Measurements from ENCODE around the gene IL2RA.

Gene IL2RA

GRCh38 chr10:6091630-6092029 is 29.5 kb upstream of the IL2RA start:
- H3K36me3 Mint-ChIP-seq (ENCODE audit: low read depth): peaks cover 25% of the 10 kb centered on the region
- H3K4me1 Mint-ChIP-seq (ENCODE audit: low read depth): peaks cover 76% of the 10 kb centered on the region
- H3K27me3 Mint-ChIP-seq: no peaks in the 10 kb centered on the region
- intact Hi-C loops (cut with micrococcal nuclease): no loop called here
- no peak overlapping the region for H3K27ac Mint-ChIP-seq
- H3K9me3 Mint-ChIP-seq: no peaks in the 10 kb centered on the region
- no peak overlapping the region for H3K4me3 Mint-ChIP-seq

GRCh38 chr10:6089334-6090219 is 27.4 kb upstream of the IL2RA start:
- Mint-ChIP-seq H3K4me1 (ENCODE audit: low read depth) (peaks cover 69% of the 10 kb centered on the region), H3K27ac (peak overlapping the region; percentile 90), H3K27me3 (no peaks in the 10 kb centered on the region), H3K36me3 (ENCODE audit: low read depth) (peaks cover 17% of the 10 kb centered on the region), H3K4me3 (peak overlapping the region; percentile 93), H3K9me3 (no peaks in the 10 kb centered on the region)
- intact Hi-C loops (cut with micrococcal nuclease): loop anchor here (2.0 to 5.0 kb wide), 3 partner anchors 75 to 311 kb away; no protein-coding TSS in a partner anchor

DNA sequence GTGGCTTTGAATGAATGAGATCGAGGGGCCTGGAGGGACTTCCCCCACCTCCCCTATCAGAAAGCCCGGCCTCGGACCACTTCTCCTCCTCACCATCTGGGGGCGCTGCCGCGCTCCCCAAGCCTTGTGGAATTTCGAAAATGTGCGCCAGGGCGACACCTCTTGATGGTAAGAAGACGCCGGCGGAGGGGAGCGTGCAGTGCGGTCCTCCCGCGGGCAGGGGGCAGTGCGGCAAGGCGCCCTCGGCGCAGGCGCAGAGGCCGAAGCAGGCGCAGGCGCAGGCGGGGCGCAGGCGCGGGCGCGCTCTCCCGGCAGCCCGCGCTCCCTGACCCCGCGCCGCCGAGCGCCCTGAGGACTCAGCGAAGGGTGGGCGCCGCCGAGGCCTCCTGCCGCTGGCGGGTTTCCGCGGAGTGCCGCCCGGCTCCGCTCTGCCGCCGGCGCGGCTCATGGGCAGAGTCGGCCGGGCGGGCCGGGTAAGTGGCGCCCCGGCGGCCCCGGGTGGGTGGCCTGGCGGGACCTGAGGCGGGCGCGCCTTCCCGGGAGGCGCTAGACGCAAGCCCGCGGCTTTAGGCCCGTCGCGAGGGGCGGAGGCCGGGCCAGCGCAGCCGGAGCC is 26.7 kb upstream of the IL2RA start, which contains the start of gene RBM17:
TSS of gene RBM17 (plus strand) at position 314 of the 613 bp plus-strand sequence. CDS start 8,032 bp downstream, outside the sequence.
- intact Hi-C loops (cut with micrococcal nuclease): loop anchor here (2.0 to 5.0 kb wide), 3 partner anchors 74 to 312 kb away; no protein-coding TSS in a partner anchor
- peaks cover 10% of the 10 kb centered on the region for H3K36me3 Mint-ChIP-seq (ENCODE audit: low read depth)
- no peaks in the 10 kb centered on the region for H3K27me3 Mint-ChIP-seq
- peak within 1 kb of the TSS; percentile 90 for H3K27ac Mint-ChIP-seq
- H3K4me1 Mint-ChIP-seq (ENCODE audit: low read depth): peaks cover 62% of the 10 kb centered on the region
- H3K4me3 Mint-ChIP-seq: peak within 1 kb of the TSS; percentile 93
- no peaks in the 10 kb centered on the region for H3K9me3 Mint-ChIP-seq

DNA sequence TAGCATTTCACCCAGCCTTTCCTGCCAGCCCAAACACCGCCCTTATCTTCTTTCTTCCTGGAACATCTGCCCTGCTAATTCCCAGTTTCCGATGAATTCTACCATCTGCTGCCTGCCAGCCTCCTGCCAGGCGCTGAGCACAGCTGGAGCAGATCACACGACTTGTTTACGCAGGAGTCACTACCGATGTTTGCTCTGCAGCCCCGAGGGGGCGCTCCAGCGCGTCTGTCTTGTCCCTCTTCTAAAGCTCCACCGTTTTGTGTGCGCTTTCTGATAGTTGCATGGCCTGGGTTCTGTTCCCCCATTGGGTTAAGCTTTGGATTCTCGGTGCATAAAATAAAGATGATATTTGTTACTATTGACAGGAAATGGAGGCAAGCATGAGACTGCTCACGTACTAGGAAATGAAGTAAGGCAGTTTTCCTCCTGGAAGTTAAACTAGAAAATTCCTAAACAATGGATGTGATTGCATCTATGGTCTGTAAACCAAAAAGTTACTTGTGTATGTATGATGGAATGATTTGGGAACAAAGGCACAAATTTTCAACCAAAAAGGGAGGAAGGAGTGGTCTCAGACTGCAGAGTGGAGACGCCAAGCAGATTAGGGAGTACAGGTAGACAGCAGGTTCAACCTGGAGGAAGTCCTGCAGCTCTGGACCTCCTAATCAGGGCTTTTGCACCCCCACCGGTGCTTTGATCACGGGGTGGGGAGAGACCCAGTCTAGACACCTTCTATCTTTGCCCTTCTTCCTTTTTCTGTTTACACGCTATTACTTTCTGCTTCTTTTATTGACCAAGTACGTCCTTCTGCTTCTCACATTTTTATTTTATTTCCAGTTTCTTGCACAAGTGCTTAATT is 24.4 kb upstream of the IL2RA start:
- Mint-ChIP-seq H3K36me3 (ENCODE audit: low read depth) (peaks cover 10% of the 10 kb centered on the region), H3K27ac (peak overlapping the region; percentile 56), H3K4me1 (ENCODE audit: low read depth) (peaks cover 43% of the 10 kb centered on the region), H3K27me3 (peaks cover 10% of the 10 kb centered on the region), H3K4me3 (peak overlapping the region; percentile 14), H3K9me3 (no peaks in the 10 kb centered on the region)
- intact Hi-C loops (cut with micrococcal nuclease): loop anchor here (5.0 kb wide), 1 partner anchor 139 kb away; no protein-coding TSS in a partner anchor

GRCh38 chr10:6083523-6084475 is 21.6 kb upstream of the IL2RA start:
- peaks cover 19% of the 10 kb centered on the region for H3K4me1 Mint-ChIP-seq (ENCODE audit: low read depth)
- no peaks in the 10 kb centered on the region for H3K9me3 Mint-ChIP-seq
- H3K4me3 Mint-ChIP-seq: no peak overlapping the region
- H3K27ac Mint-ChIP-seq: no peak overlapping the region
- peaks cover 11% of the 10 kb centered on the region for H3K27me3 Mint-ChIP-seq
- no peaks in the 10 kb centered on the region for H3K36me3 Mint-ChIP-seq (ENCODE audit: low read depth)
- intact Hi-C loops (cut with micrococcal nuclease): no loop called here

DNA sequence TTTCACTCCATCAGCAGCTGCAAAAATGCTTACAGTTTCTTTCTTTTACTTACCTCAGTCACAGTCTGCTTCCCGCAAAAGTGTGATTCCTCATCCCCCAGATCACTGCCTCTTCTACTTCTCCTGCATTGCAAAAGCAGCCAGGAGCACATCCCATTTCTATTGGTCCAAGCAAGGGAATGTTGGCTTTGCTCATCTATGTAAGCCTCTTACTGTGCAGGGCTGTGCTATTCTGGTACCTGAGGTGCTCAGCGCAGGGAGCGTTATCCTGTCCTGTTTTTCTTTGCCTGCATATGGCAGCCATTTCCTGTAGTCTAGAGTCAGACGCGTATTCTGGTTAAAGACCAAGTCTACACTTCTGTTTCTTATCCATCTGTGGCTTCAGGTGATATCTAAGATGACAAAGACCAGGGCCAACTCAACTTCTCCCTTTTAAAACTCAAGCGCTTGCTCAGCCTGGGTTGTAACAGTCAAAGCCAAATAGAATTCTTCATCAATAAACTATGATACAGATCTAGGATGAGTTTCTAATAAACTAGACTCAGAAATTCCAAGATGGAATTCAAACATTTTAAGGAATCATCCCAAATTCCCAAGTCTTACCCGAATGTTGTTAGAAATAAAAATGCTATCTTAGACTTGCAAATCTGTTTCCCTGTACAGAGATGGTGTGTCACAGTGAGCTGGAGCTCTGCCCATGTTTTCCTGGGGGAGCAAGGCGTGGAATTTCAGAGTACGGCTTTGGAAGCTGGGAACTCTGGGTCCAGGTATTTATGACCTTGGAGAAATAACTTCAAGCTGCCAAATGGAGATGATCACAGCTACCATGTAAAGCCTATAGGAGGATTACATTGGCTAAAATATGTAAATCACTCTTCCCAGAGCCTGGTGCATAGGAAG is 20.6 kb upstream of the IL2RA start:
- Mint-ChIP-seq H3K27me3 (peaks cover 11% of the 10 kb centered on the region), H3K9me3 (no peaks in the 10 kb centered on the region), H3K4me1 (ENCODE audit: low read depth) (peaks cover 12% of the 10 kb centered on the region), H3K36me3 (ENCODE audit: low read depth) (no peaks in the 10 kb centered on the region), H3K4me3 (no peak overlapping the region), H3K27ac (no peak overlapping the region)
- intact Hi-C loops (cut with micrococcal nuclease): no loop called here

DNA sequence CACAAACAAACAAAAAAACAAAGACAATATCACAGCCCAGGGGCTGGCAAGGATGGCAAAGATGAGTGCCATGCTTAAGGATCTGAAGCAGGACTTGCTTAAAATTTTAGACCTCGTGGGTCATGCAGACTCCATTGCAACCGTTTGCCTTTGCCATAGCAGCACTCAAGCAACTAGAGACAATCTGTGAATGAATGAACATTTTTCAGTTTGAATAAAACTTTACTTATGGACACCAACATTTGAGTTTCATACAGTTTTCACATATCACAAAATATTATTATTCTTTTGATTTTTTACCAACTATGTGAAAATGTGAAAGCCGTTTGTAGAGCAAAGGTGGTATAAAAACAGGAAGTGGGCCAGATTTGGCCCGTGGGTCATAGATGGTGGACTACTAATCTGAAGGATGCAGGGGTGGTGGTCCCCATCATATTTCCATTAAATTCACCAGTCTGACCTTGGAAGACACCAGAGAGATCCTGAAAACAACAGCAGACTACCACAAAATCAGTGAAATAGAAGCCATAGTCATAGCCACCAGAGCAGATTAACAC is 18.3 kb upstream of the IL2RA start:
- H3K4me3 Mint-ChIP-seq: no peak overlapping the region
- H3K9me3 Mint-ChIP-seq: no peaks in the 10 kb centered on the region
- intact Hi-C loops (cut with micrococcal nuclease): no loop called here
- no peaks in the 10 kb centered on the region for H3K4me1 Mint-ChIP-seq (ENCODE audit: low read depth)
- H3K27ac Mint-ChIP-seq: no peak overlapping the region
- peaks cover 13% of the 10 kb centered on the region for H3K27me3 Mint-ChIP-seq
- H3K36me3 Mint-ChIP-seq (ENCODE audit: low read depth): no peaks in the 10 kb centered on the region

DNA sequence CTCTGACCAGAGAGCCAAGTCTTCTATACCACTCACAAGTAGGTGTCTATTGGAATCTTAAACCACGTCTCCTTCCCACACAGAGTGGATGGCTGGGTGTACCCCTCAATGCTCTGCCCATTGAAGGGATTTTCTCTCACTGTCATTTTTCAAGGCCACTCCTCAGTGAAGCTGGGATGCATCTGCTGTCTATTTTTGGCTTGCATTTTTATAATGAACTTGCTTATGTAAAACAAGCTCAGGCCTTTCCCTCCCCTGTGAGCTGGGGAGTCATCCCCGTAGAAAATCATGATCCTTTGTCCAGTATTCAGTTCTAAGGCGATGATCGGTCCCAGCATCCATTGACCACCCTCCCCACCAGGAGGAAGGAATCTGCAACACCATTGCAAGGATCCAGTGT is 16.9 kb upstream of the IL2RA start:
- Mint-ChIP-seq H3K27me3 (peaks cover 19% of the 10 kb centered on the region), H3K27ac (no peak overlapping the region), H3K9me3 (no peaks in the 10 kb centered on the region), H3K36me3 (ENCODE audit: low read depth) (no peaks in the 10 kb centered on the region), H3K4me3 (no peak overlapping the region), H3K4me1 (ENCODE audit: low read depth) (peaks cover 10% of the 10 kb centered on the region)
- intact Hi-C loops (cut with micrococcal nuclease): no loop called here

GRCh38 chr10:6077071-6077675 is 15.0 kb upstream of the IL2RA start:
- Mint-ChIP-seq H3K9me3 (no peaks in the 10 kb centered on the region), H3K4me3 (no peak overlapping the region), H3K4me1 (ENCODE audit: low read depth) (peaks cover 24% of the 10 kb centered on the region), H3K27ac (no peak overlapping the region), H3K27me3 (peaks cover 11% of the 10 kb centered on the region), H3K36me3 (ENCODE audit: low read depth) (no peaks in the 10 kb centered on the region)
- intact Hi-C loops (cut with micrococcal nuclease): no loop called here

DNA sequence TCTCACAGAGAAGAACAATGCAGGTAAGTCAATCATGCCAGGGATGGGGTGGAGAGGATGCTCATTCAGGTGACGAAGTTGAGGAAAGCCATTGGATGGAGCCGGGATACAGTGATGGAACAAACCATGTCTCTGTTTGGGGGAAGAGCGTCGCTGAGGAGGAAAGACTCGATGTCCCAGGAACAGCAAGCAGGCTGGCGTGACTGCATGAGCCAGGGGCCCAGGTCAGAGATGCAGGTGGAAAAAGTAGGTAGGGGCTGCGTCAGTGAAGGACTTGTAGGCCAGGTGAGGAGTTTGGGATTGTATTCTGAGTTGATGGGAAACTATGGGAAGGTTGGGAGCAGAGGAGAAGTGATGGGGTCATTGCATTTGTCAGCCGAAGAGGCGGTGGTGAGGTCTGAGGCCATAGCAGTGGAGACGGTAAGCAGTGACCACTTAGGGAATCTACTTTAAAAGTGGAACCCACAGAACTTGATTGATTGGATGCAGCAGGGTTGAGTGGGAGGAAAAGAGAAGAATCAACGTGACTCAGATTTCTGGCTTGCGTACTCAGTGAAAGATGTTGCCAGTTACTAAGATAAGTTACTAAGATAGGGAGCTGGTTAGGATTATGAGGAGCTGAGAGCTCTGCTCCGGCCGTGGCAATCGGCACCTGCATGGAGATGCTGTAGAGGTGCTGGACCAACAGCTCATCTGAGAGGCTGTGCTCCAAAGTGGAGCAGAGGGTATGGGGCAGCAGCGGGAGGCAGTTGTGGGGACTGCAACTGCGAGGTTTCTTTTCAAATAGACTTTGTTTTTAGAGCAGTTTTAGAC is 12.5 kb upstream of the IL2RA start:
- no peaks in the 10 kb centered on the region for H3K36me3 Mint-ChIP-seq (ENCODE audit: low read depth)
- no peak overlapping the region for H3K4me3 Mint-ChIP-seq
- H3K4me1 Mint-ChIP-seq (ENCODE audit: low read depth): peaks cover 46% of the 10 kb centered on the region
- no peaks in the 10 kb centered on the region for H3K9me3 Mint-ChIP-seq
- intact Hi-C loops (cut with micrococcal nuclease): no loop called here
- H3K27me3 Mint-ChIP-seq: peaks cover 12% of the 10 kb centered on the region
- no peak overlapping the region for H3K27ac Mint-ChIP-seq
